ENCODE measurements around the gene FAM163B. TPM values are rescaled to one million over a fixed set of nuclear protein-coding genes. Genes with fewer than 3 reads are reported as not detected.

Gene FAM163B
- total RNA-seq, 4 donors from 2014 or later: not detected

DNA sequence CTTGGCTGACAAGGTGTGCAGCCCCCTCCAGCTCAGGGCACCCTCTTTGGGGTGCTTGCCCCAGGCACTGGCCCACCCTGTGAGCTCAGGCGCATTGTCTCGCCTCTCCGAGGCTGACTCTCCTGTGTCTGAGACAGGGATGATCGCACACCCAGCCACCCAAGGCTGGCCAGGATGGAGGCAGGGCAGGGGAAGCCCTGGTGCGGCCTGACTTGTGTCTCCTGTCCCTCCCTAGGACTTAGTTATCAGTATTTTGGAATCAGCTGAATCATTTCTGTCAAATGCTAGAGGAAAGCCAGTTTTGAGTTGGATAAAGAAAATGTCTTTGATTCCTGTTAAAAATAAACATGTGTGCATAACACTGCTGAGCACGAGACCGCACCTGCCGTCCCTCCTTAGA, 24.5 kb upstream of the FAM163B start:
- H3K9me3 ChIP-seq: no peaks in the 10 kb centered on the region
- no peaks in the 10 kb centered on the region for H3K27me3 ChIP-seq
- TF ChIP-seq, protein P1, sequence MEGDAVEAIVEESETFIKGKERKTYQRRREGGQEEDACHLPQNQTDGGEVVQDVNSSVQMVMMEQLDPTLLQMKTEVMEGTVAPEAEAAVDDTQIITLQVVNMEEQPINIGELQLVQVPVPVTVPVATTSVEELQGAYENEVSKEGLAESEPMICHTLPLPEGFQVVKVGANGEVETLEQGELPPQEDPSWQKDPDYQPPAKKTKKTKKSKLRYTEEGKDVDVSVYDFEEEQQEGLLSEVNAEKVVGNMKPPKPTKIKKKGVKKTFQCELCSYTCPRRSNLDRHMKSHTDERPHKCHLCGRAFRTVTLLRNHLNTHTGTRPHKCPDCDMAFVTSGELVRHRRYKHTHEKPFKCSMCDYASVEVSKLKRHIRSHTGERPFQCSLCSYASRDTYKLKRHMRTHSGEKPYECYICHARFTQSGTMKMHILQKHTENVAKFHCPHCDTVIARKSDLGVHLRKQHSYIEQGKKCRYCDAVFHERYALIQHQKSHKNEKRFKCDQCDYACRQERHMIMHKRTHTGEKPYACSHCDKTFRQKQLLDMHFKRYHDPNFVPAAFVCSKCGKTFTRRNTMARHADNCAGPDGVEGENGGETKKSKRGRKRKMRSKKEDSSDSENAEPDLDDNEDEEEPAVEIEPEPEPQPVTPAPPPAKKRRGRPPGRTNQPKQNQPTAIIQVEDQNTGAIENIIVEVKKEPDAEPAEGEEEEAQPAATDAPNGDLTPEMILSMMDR (IDR thresholded peaks at IDR 0.05): no peak
- TF ChIP-seq POLR2A (IDR thresholded peaks at IDR 0.05): no peak
- no peak overlapping the region for H3K27ac ChIP-seq
- H3K4me1 ChIP-seq: no peaks in the 10 kb centered on the region
- no peaks in the 10 kb centered on the region for H3K36me3 ChIP-seq
- DNase-seq: no peak
- H3K4me3 ChIP-seq: no peak overlapping the region

DNA sequence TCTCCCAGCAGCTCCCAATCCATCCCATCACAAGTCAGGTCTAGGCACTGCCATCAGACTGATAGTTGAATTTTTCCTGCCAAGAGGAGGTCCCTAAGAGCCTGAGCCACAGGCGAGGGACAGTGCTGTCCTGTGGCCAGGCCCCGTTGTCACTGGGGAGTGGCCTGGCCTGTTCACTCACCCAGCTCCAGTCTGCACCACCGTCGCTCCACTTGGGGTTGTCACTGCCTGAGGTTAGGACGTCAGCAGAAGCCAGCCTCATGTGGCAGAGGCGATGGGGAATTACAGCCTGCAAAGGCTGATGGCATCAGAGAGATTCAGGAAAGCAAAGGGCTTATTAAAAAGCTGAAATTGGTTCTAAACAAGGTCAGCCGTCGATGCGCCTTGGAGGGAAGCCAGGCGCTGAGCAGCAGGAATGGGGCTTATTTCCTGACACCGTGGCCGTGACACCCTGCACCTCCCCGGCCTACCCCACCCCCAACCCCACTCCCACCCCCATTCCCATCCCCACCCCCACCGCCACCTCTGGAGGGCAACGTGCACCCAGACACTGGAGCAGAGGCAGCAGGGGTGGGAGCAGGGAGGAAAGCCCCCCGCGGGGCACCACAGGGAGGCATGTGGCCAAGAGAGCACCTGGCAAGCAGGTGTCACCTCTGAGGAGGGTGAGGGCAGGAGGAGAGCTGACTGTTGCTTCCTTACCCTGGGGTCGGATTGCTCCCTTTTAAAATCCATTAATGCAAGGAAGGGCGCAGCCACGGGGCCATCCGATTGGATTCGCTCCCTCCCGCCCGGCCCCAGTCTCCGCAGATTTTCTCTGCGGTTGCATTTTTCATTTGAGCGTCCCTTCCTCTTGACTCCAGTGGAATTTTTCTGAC, 23.9 kb upstream of the FAM163B start:
- TF ChIP-seq, protein P1 (IDR thresholded peaks at IDR 0.05): no peak
- H3K4me1 ChIP-seq: no peaks in the 10 kb centered on the region
- no peaks in the 10 kb centered on the region for H3K9me3 ChIP-seq
- H3K27ac ChIP-seq: no peak overlapping the region
- no peaks in the 10 kb centered on the region for H3K27me3 ChIP-seq
- DNase-seq: no peak
- no peaks in the 10 kb centered on the region for H3K36me3 ChIP-seq
- no peak overlapping the region for H3K4me3 ChIP-seq

GRCh38 chr9:133631111-133631510, 21.9 kb upstream of the FAM163B start:
- DNase-seq: no peak
- Histone ChIP-seq H3K36me3 (no peaks in the 10 kb centered on the region), H3K4me3 (no peak overlapping the region), H3K9me3 (no peaks in the 10 kb centered on the region), H3K27ac (no peak overlapping the region), H3K4me1 (no peaks in the 10 kb centered on the region), H3K27me3 (no peaks in the 10 kb centered on the region)
- TF ChIP-seq, protein P1 (IDR thresholded peaks at IDR 0.05): no peak
- no peak for TF ChIP-seq POLR2A (IDR thresholded peaks at IDR 0.05)

DNA sequence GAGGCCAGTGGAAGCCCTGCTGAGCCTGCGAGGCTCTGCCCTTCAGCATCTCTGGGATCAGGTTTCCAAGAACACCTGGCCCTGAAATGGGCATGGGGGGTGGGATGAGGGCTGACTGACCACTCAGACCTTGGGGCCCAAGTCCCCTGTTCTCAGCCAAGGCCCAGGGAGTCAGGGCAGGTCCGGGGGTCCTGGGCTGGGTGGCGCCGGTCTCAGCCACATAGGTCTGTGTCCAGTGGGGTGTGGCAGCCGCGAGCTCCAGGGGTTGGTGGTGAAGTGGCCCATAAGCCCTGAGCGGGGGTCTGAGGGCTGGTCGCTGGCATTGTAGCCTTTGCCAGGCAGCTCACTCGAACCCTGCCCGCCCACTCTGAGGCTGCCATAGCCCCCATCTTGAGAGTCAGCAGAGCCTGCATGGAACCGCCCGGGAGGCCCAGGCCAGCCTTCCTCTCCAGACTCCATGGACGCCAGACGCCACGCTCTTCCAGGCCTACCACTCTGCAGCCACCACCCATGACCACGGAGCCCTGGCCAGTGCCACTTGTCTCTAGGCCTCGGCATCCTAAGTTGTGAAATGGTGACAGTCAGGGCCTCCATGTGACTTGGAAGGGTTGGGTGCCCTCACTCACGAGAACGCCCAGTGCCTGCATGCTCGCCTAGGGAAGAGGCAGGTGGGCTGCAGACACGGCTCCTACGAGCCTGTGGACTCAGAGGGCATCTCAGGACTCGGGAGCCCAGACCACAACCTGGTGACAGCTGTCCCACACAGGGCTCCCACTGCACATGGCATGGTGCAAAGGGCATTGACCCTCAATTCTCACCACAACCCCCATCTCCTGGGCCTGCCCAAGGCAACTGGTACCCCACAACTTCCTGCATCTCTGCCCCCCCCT, 20.3 kb upstream of the FAM163B start:
- Histone ChIP-seq H3K9me3 (peaks cover 0 to 4% (median 0%) of the 10 kb centered on the region in 4 donors), H3K4me1 (no peaks in the 10 kb centered on the region), H3K4me3 (no peak overlapping the region), H3K36me3 (no peaks in the 10 kb centered on the region), H3K27me3 (no peaks in the 10 kb centered on the region), H3K27ac (no peak overlapping the region)
- TF ChIP-seq, protein P1 (IDR thresholded peaks at IDR 0.05): no peak
- TF ChIP-seq POLR2A (IDR thresholded peaks at IDR 0.05): no peak
- DNase-seq: no peak

DNA sequence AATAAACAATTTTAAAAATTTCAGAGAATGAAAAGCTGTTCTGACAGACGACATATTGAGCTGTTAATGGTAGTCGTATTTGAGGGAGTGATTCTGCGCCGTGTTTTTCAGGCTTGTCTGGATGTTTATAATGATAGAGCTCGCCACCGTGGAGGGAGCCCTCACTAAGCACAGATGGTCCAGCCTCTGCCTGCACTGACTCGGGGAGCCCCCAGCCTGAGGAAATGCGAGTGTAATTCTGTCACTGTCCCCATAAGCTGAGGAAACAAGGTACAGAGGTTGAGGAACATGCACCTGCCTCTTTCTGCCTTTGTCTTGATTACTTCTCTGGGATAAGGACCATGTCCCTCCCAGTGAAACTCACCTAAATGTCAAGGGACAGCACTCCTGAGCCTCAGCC, 19.6 kb upstream of the FAM163B start:
- Histone ChIP-seq H3K4me3 (no peak overlapping the region), H3K9me3 (peaks cover 0 to 4% (median 0%) of the 10 kb centered on the region in 4 donors), H3K27me3 (no peaks in the 10 kb centered on the region), H3K36me3 (no peaks in the 10 kb centered on the region), H3K4me1 (no peaks in the 10 kb centered on the region), H3K27ac (no peak overlapping the region)
- no peak for DNase-seq
- TF ChIP-seq, protein P1 (IDR thresholded peaks at IDR 0.05): no peak
- no peak for TF ChIP-seq POLR2A (IDR thresholded peaks at IDR 0.05)
